ENCODE results near the gene DMP1. TPM values are rescaled to one million over a fixed set of nuclear protein-coding genes. Genes with fewer than 3 reads are reported as not detected.

DMP1 gene
- total RNA-seq, result not detected in 2 replicates

DNA sequence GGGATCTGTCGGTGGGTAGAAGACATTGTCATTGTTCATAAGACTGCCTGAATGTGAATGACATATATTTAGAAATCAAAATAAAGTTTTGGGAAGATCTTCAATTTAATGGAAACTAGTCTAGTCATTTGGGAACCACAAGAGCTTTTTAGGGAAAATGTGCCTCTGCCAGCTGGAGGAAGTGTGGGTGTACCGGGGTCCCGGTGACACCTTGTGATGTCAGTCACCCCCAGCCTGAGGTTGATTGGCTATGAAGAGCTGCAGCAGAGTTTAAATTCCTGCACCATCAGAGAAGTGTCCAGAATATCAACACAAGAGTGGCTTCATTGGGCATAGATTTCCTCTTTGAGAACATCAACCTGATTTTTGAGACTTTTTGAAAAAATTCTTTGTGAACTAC is at the start of gene DMP1:
TSS of gene DMP1 (plus strand) at position 301 of the 400 bp plus-strand sequence. CDS start 6,213 bp downstream, outside the sequence.

DNA sequence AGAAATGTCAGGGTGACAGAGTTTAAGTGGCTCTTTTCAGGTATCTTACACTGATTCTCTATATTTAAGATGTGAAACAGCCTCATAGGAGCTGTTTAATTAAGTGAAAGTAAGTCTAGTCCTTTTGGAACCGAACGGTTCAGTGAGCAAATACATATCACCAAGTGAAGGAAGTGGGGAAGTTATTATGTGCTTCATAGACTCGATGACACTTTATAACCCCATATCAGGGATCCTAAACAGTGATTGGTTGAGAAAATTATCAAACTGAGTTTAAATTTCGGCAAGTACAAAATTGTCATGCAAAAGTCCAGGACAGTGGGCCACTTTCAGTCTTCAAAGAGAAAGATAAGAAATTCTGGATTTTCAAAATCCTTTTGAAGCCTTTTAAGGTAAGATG is 41.9 kb upstream of the DMP1 start, which contains the start of gene DSPP:
TSS of gene DSPP (plus strand) at position 301 of the 400 bp plus-strand sequence. CDS start 2,380 bp downstream, outside the sequence.

Other genes with a start within 250 kb of the DMP1 start
- 15.8 and 20.5 TPM in 2 replicates for gene NUDT9, start 227.7 kb upstream of the DMP1 start, total RNA-seq
- not detected in 2 replicates for gene SPARCL1, start 120.9 kb upstream of the DMP1 start, total RNA-seq
- gene DSPP, start 41.8 kb upstream of the DMP1 start, total RNA-seq, result not detected in 2 replicates
- gene IBSP, start 149.3 kb downstream of the DMP1 start, total RNA-seq, result 0.22 TPM in 1 of 2 replicates, not detected in the other
- gene MEPE, start 182.7 kb downstream of the DMP1 start, total RNA-seq, result not detected in 2 replicates

Measured in articular chondrocyte of knee joint (primary cell).